WERI-Rb-1 (cell line): Measurements from ENCODE around the gene GLCE.

Source experiments
- DNase-seq: peaks from one replicate; pipeline ENCODE4 v3.0.0-alpha.2; 2020
- H3K27ac ChIP-seq: fragments of 250-450 bp; sonication (Bioruptor Pico); 2 replicates; pipeline ENCODE4 v1.5.1; 2020; ENCODE audit warnings: mild to moderate bottlenecking, moderate library complexity
- H3K27me3 ChIP-seq: fragments of 250-450 bp; sonication (Bioruptor Pico); 2 replicates; pipeline ENCODE4 v1.5.1; 2021; ENCODE audit warnings: mild to moderate bottlenecking, low read depth, moderate library complexity; ENCODE audit not compliant: insufficient read depth, severe bottlenecking
- H3K36me3 ChIP-seq: fragments of 250-450 bp; sonication (Bioruptor Pico); 2 replicates; pipeline ENCODE4 v1.5.1; 2020; ENCODE audit warnings: mild to moderate bottlenecking, moderate library complexity
- H3K4me3 ChIP-seq: 2 replicates; pipeline ENCODE4 v1.5.1; 2011; ENCODE audit warnings: low read depth, mild to moderate bottlenecking, control low read depth, low read length
- H3K9me3 ChIP-seq: fragments of 250-450 bp; sonication (Bioruptor Pico); 2 replicates; pipeline ENCODE4 v1.5.1; 2021; ENCODE audit warnings: mild to moderate bottlenecking, moderate library complexity; ENCODE audit not compliant: severe bottlenecking
- CTCF ChIP-seq: IDR thresholded peaks from 2 replicates; pipeline ENCODE4 v1.5.1; 2011; ENCODE audit warnings: low read depth, mild to moderate bottlenecking, control low read depth, inconsistent platforms, low read length

Gene GLCE

GRCh38 chr15:69275933-69276560, 115.6 kb downstream of the GLCE start:
- Histone ChIP-seq H3K9me3 (no peaks in the 10 kb centered on the region), H3K4me3 (no peak overlapping the region), H3K27ac (no peak overlapping the region), H3K27me3 (no peaks in the 10 kb centered on the region), H3K36me3 (no peaks in the 10 kb centered on the region)
- DNase-seq = no peak
- TF ChIP-seq CTCF = no peak

GRCh38 chr15:69277316-69277715, 116.9 kb downstream of the GLCE start:
- Histone ChIP-seq H3K27me3 (no peaks in the 10 kb centered on the region), H3K4me3 (no peak overlapping the region), H3K36me3 (no peaks in the 10 kb centered on the region), H3K9me3 (no peaks in the 10 kb centered on the region), H3K27ac (no peak overlapping the region)
- no peak for DNase-seq
- TF ChIP-seq CTCF = no peak

GRCh38 chr15:69279636-69280035, 119.2 kb downstream of the GLCE start:
- DNase-seq = no peak
- no peaks in the 10 kb centered on the region for H3K27me3 ChIP-seq

GRCh38 chr15:69280783-69281182, 120.3 kb downstream of the GLCE start:
- no peaks in the 10 kb centered on the region for H3K36me3 ChIP-seq
- H3K27ac ChIP-seq = no peak overlapping the region
- H3K27me3 ChIP-seq = no peaks in the 10 kb centered on the region
- no peak for DNase-seq
- TF ChIP-seq CTCF = no peak
- H3K4me3 ChIP-seq = no peak overlapping the region
- no peaks in the 10 kb centered on the region for H3K9me3 ChIP-seq

More at GRCh38 chr15:69279636-69280035, 119.2 kb downstream of the GLCE start:
- no peak overlapping the region for H3K4me3 ChIP-seq
- no peak for TF ChIP-seq CTCF
- H3K9me3 ChIP-seq = no peaks in the 10 kb centered on the region
- H3K27ac ChIP-seq = no peak overlapping the region
- H3K36me3 ChIP-seq = no peaks in the 10 kb centered on the region

GRCh38 chr15:69282104-69282743, 121.8 kb downstream of the GLCE start:
- no peak for DNase-seq
- Histone ChIP-seq H3K4me3 (no peak overlapping the region), H3K27ac (no peak overlapping the region), H3K27me3 (no peaks in the 10 kb centered on the region), H3K9me3 (no peaks in the 10 kb centered on the region), H3K36me3 (no peaks in the 10 kb centered on the region)
- TF ChIP-seq CTCF = no peak
